WTC11 (cell line): ENCODE results near the gene CHST3. TPM values are rescaled to one million over a fixed set of nuclear protein-coding genes. Genes with fewer than 3 reads are reported as not detected.

Experiments
- ATAC-seq: fragments of 200-7000 bp; cut with Tn5 transposase; 2 replicates; pipeline ENCODE4 v1.10.0; 2021; ENCODE audit warnings: mild to moderate bottlenecking, moderate library complexity
- CTCF ChIA-PET: fragments of 300-600 bp; sonication (Branson Sonifier 250); formaldehyde crosslinking; loops from one replicate; lab custom pipeline; 2021; ENCODE audit warnings: antibody characterized with exemption; lab: Charles Lee
- POLR2A ChIA-PET: fragments of 350-600 bp; sonication (Branson Sonifier 250); formaldehyde crosslinking; loops from one replicate; lab custom pipeline; 2021; ENCODE audit warnings: antibody characterized with exemption; lab: Charles Lee
- DNase-seq: peaks from one replicate; pipeline ENCODE4 v3.0.0; 2021; ENCODE audit warnings: low spot score
- H3K27ac Mint-ChIP-seq: 2 replicates; pipeline ENCODE4 v1.8.0; 2021; ENCODE audit warnings: mixed read lengths
- H3K27me3 Mint-ChIP-seq: 2 replicates; pipeline ENCODE4 v1.8.0; 2021; ENCODE audit warnings: low read depth, mild to moderate bottlenecking, moderate library complexity, mixed read lengths
- H3K36me3 Mint-ChIP-seq: 2 replicates; pipeline ENCODE4 v1.8.0; 2021; ENCODE audit warnings: mixed read lengths
- H3K4me1 Mint-ChIP-seq: 2 replicates; pipeline ENCODE4 v1.8.0; 2022; ENCODE audit warnings: mixed read lengths
- H3K4me3 Mint-ChIP-seq: 2 replicates; pipeline ENCODE4 v1.8.0; 2021; ENCODE audit warnings: mild to moderate bottlenecking, moderate library complexity, mixed read lengths
- H3K9me3 Mint-ChIP-seq: 2 replicates; pipeline ENCODE4 v1.8.0; 2021; ENCODE audit warnings: mixed read lengths
- CBFB ChIP-seq: sonication (generic); formaldehyde crosslinking; IDR thresholded peaks from 2 replicates; pipeline ENCODE4 v1.8.1; 2022; ENCODE audit warnings: mild to moderate bottlenecking, low read depth, missing genetic modification reagents
- ELF4 ChIP-seq: sonication (generic); formaldehyde crosslinking; IDR thresholded peaks from 2 replicates; pipeline ENCODE4 v1.8.1; 2022; ENCODE audit warnings: low read depth, mild to moderate bottlenecking, moderate library complexity, missing genetic modification reagents
- EMX1 ChIP-seq: fragments of 250-450 bp; sonication (Bioruptor Pico); IDR thresholded peaks from 2 replicates; pipeline ENCODE4 v1.8.0; 2021; ENCODE audit warnings: mild to moderate bottlenecking
- GTF2I ChIP-seq: fragments of 250-450 bp; sonication (Bioruptor Pico); conservative IDR thresholded peaks from 2 replicates; pipeline ENCODE4 v1.4.0; 2021; ENCODE audit warnings: mild to moderate bottlenecking
- NFATC4 ChIP-seq: fragments of 250-450 bp; sonication (Bioruptor Pico); IDR thresholded peaks from 2 replicates; pipeline ENCODE4 v1.9.0; 2021; ENCODE audit warnings: mild to moderate bottlenecking
- NR3C1 ChIP-seq: sonication (generic); formaldehyde crosslinking; conservative IDR thresholded peaks from 2 replicates; pipeline ENCODE4 v1.8.1; 2023; ENCODE audit warnings: low read depth, mild to moderate bottlenecking, missing genetic modification reagents
- SMAD3 ChIP-seq: sonication (generic); formaldehyde crosslinking; IDR thresholded peaks from 2 replicates; pipeline ENCODE4 v1.8.0; 2022; ENCODE audit warnings: missing genetic modification reagents, mild to moderate bottlenecking, borderline replicate concordance
- TEAD4 ChIP-seq: sonication (generic); formaldehyde crosslinking; IDR thresholded peaks from 2 replicates; pipeline ENCODE4 v1.8.0; 2022; ENCODE audit warnings: mild to moderate bottlenecking, missing genetic modification reagents
- ZNF121 ChIP-seq: sonication (generic); formaldehyde crosslinking; IDR thresholded peaks from 2 replicates; pipeline ENCODE4 v1.8.0; 2023; ENCODE audit warnings: missing genetic modification reagents
- ZNF317 ChIP-seq: sonication (generic); formaldehyde crosslinking; IDR thresholded peaks from 2 replicates; pipeline ENCODE4 v1.8.1; 2023; ENCODE audit warnings: low read depth, mild to moderate bottlenecking, moderate library complexity, missing genetic modification reagents, borderline replicate concordance
- ZNF423 ChIP-seq: fragments of 250-450 bp; sonication (Bioruptor Pico); IDR thresholded peaks from 2 replicates; pipeline ENCODE4 v2.1.2; 2022; ENCODE audit warnings: mild to moderate bottlenecking, moderate library complexity
- total RNA-seq: library from RNA; stranded (reverse); gene quantifications from 3 replicates; pipeline ENCODE4 v1.2.3, GENCODE V29; 2021
- TF ChIP-seq, protein P1 (sequence below): sonication (generic); formaldehyde crosslinking; IDR thresholded peaks from 2 replicates; pipeline ENCODE4 v1.8.1; 2022; ENCODE audit warnings: low read depth, missing genetic modification reagents, borderline replicate concordance
- TF ChIP-seq, protein P2 (sequence below): fragments of 250-450 bp; sonication (Bioruptor Pico); IDR thresholded peaks from 2 replicates; pipeline ENCODE4 v1.9.0; 2021; ENCODE audit warnings: mild to moderate bottlenecking
- TF ChIP-seq, protein P3 (sequence below): sonication (generic); formaldehyde crosslinking; IDR thresholded peaks from 2 replicates; pipeline ENCODE4 v1.8.0; 2022; ENCODE audit warnings: mild to moderate bottlenecking, missing genetic modification reagents
- TF ChIP-seq, protein P4 (sequence below): fragments of 250-450 bp; sonication (Bioruptor Pico); IDR thresholded peaks from 2 replicates; pipeline ENCODE4 v1.9.0; 2021; ENCODE audit warnings: mild to moderate bottlenecking
- TF ChIP-seq, protein P5 (sequence below): sonication (generic); formaldehyde crosslinking; IDR thresholded peaks from 2 replicates; pipeline ENCODE4 v1.8.1; 2023; ENCODE audit warnings: mild to moderate bottlenecking, missing genetic modification reagents, moderate library complexity
- TF ChIP-seq, protein P6 (sequence below): fragments of 250-450 bp; sonication (Bioruptor Pico); IDR thresholded peaks from 2 replicates; pipeline ENCODE4 v1.8.0; 2021; ENCODE audit warnings: mild to moderate bottlenecking
- TF ChIP-seq, protein P7 (sequence below): fragments of 250-450 bp; sonication (Bioruptor Pico); IDR thresholded peaks from 2 replicates; pipeline ENCODE4 v1.9.0; 2021; ENCODE audit warnings: moderate library complexity, mild to moderate bottlenecking, inconsistent platforms, borderline replicate concordance

CHST3 gene
- total RNA-seq, 1 experiment from 2014 or later: 7.0 TPM

DNA sequence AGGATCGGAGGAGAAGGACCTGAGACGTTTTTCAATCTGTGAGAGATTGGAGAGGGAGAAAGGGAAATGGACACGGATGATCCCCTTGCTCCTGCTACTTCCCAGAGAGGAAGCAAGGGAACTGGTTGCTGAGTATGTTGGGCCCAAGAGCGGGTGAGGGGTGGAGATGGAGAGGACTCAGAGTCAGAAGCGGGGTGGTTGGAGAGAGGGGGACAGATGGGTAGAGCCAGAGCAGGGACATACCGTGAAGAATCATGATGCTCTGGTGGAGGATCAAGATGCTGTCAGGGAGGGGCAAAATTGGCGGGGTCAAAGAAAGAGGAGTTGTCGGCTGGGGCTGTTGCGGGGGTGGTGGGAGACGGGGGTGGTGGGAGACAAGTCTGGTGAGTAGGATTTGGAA lies 2.4 kb upstream of the CHST3 start:
- Mint-ChIP-seq H3K27ac (no peak overlapping the region), H3K36me3 (no peaks in the 10 kb centered on the region), H3K27me3 (peaks cover 49% of the 10 kb centered on the region), H3K4me1 (peaks cover 26% of the 10 kb centered on the region), H3K4me3 (no peak overlapping the region), H3K9me3 (no peaks in the 10 kb centered on the region)
- TF ChIP-seq ZNF121 (CRISPR knock-in tag) (no peak), GTF2I (no peak), TEAD4 (CRISPR knock-in tag) (no peak), SMAD3 (no peak), ZNF423 (no peak), ELF4 (no peak), ZNF317 (CRISPR knock-in tag) (no peak), EMX1 (CRISPR knock-in tag) (no peak)
- TF ChIP-seq, protein P1, sequence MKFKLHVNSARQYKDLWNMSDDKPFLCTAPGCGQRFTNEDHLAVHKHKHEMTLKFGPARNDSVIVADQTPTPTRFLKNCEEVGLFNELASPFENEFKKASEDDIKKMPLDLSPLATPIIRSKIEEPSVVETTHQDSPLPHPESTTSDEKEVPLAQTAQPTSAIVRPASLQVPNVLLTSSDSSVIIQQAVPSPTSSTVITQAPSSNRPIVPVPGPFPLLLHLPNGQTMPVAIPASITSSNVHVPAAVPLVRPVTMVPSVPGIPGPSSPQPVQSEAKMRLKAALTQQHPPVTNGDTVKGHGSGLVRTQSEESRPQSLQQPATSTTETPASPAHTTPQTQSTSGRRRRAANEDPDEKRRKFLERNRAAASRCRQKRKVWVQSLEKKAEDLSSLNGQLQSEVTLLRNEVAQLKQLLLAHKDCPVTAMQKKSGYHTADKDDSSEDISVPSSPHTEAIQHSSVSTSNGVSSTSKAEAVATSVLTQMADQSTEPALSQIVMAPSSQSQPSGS (CRISPR knock-in tag): no peak
- TF ChIP-seq, protein P2, sequence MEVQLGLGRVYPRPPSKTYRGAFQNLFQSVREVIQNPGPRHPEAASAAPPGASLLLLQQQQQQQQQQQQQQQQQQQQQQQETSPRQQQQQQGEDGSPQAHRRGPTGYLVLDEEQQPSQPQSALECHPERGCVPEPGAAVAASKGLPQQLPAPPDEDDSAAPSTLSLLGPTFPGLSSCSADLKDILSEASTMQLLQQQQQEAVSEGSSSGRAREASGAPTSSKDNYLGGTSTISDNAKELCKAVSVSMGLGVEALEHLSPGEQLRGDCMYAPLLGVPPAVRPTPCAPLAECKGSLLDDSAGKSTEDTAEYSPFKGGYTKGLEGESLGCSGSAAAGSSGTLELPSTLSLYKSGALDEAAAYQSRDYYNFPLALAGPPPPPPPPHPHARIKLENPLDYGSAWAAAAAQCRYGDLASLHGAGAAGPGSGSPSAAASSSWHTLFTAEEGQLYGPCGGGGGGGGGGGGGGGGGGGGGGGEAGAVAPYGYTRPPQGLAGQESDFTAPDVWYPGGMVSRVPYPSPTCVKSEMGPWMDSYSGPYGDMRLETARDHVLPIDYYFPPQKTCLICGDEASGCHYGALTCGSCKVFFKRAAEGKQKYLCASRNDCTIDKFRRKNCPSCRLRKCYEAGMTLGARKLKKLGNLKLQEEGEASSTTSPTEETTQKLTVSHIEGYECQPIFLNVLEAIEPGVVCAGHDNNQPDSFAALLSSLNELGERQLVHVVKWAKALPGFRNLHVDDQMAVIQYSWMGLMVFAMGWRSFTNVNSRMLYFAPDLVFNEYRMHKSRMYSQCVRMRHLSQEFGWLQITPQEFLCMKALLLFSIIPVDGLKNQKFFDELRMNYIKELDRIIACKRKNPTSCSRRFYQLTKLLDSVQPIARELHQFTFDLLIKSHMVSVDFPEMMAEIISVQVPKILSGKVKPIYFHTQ (CRISPR knock-in tag): no peak
- TF ChIP-seq, protein P3, sequence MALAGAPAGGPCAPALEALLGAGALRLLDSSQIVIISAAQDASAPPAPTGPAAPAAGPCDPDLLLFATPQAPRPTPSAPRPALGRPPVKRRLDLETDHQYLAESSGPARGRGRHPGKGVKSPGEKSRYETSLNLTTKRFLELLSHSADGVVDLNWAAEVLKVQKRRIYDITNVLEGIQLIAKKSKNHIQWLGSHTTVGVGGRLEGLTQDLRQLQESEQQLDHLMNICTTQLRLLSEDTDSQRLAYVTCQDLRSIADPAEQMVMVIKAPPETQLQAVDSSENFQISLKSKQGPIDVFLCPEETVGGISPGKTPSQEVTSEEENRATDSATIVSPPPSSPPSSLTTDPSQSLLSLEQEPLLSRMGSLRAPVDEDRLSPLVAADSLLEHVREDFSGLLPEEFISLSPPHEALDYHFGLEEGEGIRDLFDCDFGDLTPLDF: no peak
- TF ChIP-seq, protein P4, sequence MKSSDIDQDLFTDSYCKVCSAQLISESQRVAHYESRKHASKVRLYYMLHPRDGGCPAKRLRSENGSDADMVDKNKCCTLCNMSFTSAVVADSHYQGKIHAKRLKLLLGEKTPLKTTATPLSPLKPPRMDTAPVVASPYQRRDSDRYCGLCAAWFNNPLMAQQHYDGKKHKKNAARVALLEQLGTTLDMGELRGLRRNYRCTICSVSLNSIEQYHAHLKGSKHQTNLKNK (CRISPR knock-in tag): no peak
- TF ChIP-seq, protein P5, sequence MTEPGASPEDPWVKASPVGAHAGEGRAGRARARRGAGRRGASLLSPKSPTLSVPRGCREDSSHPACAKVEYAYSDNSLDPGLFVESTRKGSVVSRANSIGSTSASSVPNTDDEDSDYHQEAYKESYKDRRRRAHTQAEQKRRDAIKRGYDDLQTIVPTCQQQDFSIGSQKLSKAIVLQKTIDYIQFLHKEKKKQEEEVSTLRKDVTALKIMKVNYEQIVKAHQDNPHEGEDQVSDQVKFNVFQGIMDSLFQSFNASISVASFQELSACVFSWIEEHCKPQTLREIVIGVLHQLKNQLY: no peak
- TF ChIP-seq, protein P6, sequence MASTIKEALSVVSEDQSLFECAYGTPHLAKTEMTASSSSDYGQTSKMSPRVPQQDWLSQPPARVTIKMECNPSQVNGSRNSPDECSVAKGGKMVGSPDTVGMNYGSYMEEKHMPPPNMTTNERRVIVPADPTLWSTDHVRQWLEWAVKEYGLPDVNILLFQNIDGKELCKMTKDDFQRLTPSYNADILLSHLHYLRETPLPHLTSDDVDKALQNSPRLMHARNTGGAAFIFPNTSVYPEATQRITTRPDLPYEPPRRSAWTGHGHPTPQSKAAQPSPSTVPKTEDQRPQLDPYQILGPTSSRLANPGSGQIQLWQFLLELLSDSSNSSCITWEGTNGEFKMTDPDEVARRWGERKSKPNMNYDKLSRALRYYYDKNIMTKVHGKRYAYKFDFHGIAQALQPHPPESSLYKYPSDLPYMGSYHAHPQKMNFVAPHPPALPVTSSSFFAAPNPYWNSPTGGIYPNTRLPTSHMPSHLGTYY (CRISPR knock-in tag): no peak
- DNase-seq (no peak), ATAC-seq (no peak)
- ChIA-PET CTCF (no interaction called here), POLR2A (no interaction called here)

DNA sequence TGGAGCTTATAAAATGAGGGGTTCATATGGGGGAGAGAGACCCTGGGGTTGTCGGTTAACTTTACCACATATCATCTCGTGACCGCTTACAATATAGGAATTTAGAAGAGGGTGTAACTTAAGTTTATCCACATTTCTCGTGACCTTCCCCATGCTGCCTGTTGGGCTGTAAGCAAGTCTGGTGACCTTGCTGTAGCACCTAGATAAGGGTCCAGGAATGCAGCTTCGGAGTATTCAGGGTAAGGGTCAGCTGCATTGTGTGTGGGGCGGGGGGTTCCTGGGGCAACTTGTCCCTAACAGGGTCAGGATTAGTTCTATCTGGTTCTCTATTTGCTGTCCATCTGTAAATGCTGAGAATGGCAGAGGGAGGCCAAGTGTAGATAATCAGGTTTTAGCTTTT lies 1.3 kb upstream of the CHST3 start:
- no peak for ATAC-seq

More for the DNA sequence above, 1.3 kb upstream of the CHST3 start:
- Mint-ChIP-seq H3K27ac (no peak overlapping the region), H3K4me3 (peak overlapping the region; percentile 77), H3K36me3 (no peaks in the 10 kb centered on the region), H3K9me3 (no peaks in the 10 kb centered on the region), H3K4me1 (peaks cover 27% of the 10 kb centered on the region), H3K27me3 (peaks cover 49% of the 10 kb centered on the region)
- POLR2A ChIA-PET: no interaction called here
- TF ChIP-seq, protein P4 (CRISPR knock-in tag): no peak
- TF ChIP-seq ELF4 (no peak), SMAD3 (no peak), CBFB (no peak), NFATC4 (CRISPR knock-in tag) (no peak), NR3C1 (CRISPR knock-in tag) (no peak)
- TF ChIP-seq, protein P7, sequence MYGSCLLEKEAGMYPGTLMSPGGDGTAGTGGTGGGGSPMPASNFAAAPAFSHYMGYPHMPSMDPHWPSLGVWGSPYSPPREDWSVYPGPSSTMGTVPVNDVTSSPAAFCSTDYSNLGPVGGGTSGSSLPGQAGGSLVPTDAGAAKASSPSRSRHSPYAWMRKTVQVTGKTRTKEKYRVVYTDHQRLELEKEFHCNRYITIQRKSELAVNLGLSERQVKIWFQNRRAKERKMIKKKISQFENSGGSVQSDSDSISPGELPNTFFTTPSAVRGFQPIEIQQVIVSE (CRISPR knock-in tag): no peak
- no peak for DNase-seq
- CTCF ChIA-PET: interaction anchor here (0.6 to 2.8 kb wide), 7 partner anchors 47 to 369 kb away, joined by 3 to 20 read pairs (median 4); no protein-coding TSS in a partner anchor
